Adipose tissue (tissue), 3 donors: ENCODE measurements around the gene PROSER2. TPM values are rescaled to one million over a fixed set of nuclear protein-coding genes. Genes with fewer than 3 reads are reported as not detected.
"Not testable (repeated sequence)": the region's sequence is repeated elsewhere in the genome, so short reads cannot be mapped to it uniquely, and the experiment has no call there.

Source experiments
- H3K27ac ChIP-seq: one replicate; pipeline ENCODE4 v1.5.1; 2013; ENCODE audit warnings: low read depth, low read length
- WGBS, 3 donors: extraction: QIAGEN DNeasy Blood & Tissue Kit; methylation state at CpG; one replicate each; pipeline ENCODE4 v1.1.7; 2013; 5-methylcytosine and 5-hydroxymethylcytosine counted together
- polyA plus RNA-seq, 3 donors: library from polyadenylated mRNA; stranded (reverse); fragments of 200-250 nt; gene quantifications; one replicate each; pipeline ENCODE4 v1.2.3, GENCODE V29; 2013
- donor health status: healthy with polysubstance abuse.
- donor health status: Bipolar disorder and iron deficiency.
- donor health status: healthy.

Gene PROSER2
- polyA plus RNA-seq, 3 donors = 2.8 to 5.6 (median 4.2) TPM

DNA sequence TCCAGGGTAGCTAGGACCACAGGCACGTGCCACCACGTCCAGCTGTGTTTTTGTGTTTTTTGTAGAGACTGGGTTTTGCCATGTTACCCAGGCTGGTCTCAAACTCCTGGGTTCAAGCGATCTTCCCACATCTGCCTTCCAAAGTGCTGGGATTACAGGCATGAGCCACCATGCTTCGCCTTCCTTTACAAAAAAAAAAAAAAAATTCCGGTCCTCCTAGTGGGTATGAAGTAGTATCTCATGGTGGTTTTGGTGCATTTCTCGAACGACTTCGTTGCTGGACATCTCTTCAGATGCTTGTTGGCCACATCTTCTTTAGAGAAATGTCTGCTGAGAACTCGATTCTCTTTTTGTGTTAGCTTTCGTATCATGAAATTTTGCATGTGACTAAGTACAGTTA lies 3.9 kb downstream of the PROSER2 start:
- WGBS, 3 donors = 89 to 93% (median 91%) methylated on average over 10 of the region's 10 CpGs
- H3K27ac ChIP-seq = no peak overlapping the region

DNA sequence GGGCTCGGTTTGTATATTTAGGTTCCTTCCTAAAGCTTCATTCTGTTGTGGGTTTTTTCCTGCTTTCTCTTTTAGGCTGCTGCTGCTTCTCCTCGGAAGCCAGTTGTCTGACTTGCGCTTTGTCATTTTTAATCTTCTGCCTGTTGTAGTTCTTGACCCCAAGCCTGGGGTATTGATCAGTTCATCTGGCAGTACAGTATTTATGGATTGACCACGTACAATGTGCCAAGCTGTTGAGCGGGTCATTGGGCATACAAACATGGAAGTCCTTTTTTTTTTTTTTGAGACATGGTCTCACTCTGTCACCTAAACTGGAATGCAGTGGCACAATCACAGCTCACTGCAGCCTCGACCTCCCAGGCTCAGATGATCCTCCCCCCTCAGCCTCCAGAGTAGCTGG lies 4.3 kb downstream of the PROSER2 start:
- H3K27ac ChIP-seq = no peak overlapping the region
- 84 to 91% (median 90%) methylated on average over 6 of the region's 6 CpGs for WGBS, 3 donors

DNA sequence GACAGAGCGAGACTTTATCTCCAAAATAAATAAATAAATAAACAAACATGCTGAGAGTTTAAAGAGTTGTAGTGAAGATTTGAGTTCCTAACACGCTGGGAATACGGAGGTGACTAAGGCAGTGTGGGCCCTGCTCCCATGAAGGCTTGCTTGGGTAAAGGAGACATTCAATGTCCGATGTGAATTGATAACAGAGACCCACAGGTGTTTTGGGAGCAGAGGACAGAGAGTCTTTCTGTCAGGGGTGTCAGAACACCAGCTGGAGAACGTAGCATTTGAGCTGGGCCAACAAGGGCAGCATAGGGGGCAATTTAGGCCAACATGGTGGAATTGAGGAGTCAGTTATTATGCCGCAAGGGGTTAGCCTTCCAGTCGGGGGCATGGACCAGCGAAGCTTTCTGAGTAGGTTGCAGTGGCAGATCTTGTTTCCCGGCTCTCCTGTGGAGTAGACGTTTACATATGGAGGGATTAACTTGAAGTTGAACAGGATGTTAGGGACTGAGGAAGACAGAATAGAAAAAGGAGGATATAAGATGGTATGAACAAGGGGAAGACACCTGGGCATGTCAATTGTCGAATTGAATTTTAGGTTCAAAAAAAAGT lies 5.6 kb downstream of the PROSER2 start:
- WGBS, 3 donors = 88 to 92% (median 89%) methylated on average over 11 of the region's 11 CpGs
- H3K27ac ChIP-seq = no peak overlapping the region

DNA sequence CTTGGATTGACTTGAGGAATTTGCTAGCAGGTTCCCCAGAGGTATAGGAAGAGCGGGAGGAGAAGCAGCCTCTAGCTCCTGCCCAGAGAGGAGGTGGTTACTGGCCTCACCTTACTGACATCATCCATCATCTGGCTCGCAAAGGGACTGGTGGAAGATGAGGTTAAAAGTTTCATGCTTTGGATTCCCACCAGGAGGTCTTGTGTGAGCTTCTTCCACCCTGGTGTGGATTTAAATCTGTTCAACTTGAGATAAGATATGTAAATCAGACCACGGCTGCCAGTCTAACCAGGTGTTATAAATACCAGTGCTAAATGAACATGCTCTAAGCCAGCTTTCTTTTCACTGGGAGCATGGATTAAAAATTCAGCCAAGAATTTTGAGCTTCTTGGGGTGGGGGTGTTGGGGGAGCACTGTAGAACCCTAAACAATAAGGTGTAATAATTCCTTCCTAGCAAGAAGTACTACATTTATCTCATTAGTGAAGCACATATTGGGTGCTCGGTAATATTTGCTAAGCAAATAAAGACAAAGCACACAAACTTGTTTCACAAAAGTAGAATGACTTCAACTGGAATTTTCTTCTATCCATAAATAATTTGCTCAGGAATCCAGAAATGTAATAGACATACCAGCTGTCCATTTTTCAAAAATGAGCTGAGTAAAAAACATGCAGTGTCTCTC lies 7.8 kb downstream of the PROSER2 start:
- 37 to 85% (median 81%) methylated on average over 4 of the region's 4 CpGs for WGBS, 3 donors
- H3K27ac ChIP-seq = no peak overlapping the region

DNA sequence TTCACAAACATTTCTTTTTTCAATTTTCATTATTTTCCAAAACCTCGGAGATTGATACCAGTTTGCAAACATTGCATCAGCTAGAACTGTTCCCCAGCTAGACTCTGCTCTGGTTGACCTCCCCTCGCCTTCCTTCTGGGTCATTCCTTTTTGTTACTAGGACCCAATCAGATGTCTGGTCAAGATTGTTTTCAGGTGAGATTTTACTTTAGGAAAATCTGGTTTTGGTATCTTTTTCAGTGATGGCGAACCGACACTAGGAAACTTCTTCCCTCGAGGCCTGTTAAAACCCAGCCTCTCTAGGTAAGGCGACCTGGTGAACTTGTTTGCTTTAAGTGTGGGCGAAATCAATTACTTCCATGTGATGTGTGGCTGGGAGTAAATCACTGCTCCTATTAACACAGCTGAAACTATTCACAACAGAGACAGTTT lies 8.4 kb downstream of the PROSER2 start:
- H3K27ac ChIP-seq = no peak overlapping the region
- WGBS, 3 donors = 33 to 82% (median 77%) methylated on average over 7 of the region's 7 CpGs

DNA sequence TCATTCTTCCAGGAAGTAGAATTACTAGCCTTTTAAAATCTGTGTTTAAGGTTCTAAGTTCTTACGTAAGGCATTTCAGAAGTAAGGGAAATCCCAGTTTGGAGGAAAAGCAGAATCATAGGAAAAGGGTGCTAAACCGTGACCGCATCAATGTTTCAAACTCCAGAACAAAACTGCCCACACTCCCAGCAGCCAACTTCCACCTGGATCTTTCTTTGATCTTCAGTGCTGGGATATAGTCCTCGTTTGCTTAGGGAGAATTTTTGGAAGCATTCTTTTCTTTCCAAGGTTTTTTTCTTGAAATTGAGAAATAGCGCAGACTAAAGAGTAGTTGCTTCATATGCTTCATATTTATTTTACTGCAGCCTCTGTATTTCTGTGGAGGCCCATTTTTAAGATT lies 8.9 kb downstream of the PROSER2 start:
- no peak overlapping the region for H3K27ac ChIP-seq

DNA sequence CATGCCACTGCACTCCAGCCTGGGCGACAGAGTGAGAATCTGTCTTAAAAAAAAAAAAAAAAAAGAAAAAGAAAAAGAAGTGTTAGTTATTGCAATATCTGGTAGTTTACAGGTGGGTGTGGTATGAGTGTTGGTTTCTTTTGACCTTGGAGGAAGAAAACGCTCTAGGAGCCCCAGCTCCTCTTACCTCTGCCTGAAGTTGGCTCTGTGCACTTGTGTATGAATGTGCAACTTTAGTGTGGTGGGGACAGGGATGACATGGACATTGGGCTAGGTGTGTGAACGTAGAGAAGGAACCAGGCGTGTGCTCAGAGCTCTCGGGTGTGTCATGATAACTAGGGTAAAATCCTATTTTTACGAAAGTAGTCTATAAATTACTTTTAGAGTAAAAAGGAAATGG lies 11.9 kb downstream of the PROSER2 start:
- WGBS, 3 donors = 71 to 84% (median 74%) methylated on average over 6 of the region's 6 CpGs
- no peak overlapping the region for H3K27ac ChIP-seq

More for the DNA sequence above, 8.9 kb downstream of the PROSER2 start:
- 40 to 59% (median 57%) methylated on average over 5 of the region's 5 CpGs for WGBS, 3 donors

DNA sequence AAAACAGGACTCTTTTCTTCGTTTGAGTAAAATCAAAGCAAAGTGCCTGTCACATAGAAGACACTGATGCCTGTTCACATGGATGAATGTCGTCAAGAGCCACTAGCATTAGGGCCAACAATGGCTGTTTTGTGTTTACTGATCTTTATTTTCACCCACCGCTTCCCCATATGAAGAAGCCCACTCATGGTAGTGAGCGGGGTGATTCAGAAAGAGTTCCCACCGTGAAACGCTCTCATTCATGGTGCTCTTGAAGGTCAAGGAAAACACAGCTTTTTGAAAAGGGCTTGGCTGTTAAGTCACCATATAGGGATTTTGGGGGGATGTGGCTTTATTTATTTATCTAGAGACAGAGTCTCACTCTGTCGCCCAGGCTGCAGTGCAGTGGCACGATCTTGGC lies 12.5 kb downstream of the PROSER2 start:
- no peak overlapping the region for H3K27ac ChIP-seq
- WGBS, 3 donors = 92 to 94% (median 92%) methylated on average over 8 of the region's 8 CpGs

DNA sequence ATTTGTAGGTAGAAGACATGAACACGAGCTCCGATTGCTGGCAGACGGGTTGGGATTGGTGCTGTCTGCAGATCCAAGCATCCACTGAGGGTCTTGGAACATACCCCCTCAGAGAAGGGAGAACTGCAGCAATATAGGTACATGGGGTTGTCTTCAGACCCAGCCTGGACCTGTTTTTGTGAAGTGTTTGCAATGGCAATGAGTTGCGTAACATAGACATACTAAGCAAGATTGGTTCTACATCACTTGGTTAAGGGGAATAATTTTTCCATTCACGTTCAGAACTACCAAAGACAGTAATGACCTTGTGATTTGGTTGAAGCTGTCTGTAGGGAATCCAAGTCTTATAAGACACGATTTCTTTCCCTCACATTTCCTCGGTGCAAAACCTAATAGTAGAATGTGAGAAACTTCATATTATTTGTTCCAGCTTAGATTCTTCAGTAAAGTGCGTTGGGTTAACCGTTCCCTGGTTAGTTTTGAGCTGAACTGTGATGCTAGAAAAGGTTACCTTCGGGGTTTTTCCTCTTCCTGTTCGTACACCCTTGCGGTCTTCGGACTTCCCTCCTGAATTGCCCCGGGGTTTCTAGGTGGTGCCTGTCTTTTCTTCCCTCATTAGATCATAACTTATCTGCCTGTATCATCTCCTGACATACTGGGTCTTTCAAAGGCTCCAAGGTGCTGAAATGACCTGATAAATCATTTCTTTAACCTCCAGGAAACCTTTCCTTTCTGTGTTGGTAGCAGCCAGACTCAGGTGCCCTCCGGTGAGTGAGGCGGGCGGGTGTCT lies 14.4 kb downstream of the PROSER2 start:
- 77 to 85% (median 80%) methylated on average over 17 of the region's 17 CpGs for WGBS, 3 donors
- H3K27ac ChIP-seq = no peak overlapping the region

DNA sequence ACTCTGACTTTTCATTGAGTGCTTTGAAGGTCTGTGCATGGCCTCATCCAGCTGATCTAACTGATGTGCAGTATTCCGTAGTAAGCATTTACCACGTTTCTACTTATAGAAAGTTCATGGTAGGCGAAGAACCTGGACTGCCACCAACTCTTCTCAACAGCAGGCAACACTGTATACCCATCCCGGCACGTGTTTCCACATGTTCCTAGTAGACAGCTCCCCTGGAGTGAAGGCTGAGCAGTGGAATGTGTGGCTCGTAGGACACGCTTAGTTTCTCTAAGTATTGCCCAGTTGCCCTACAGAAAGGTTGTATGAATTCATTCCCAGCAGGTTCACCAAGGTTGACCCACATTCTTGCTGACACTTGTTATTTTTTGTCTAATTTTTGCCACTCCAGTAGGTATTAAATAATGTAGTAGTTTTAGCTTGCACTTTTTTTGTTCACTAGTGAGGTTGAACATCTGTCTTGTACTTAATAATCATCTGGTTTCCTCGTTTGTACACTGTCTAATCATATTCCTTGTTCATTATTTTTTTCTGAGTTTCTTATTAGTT lies 15.2 kb downstream of the PROSER2 start:
- 89 to 93% (median 90%) methylated on average over 8 of the region's 8 CpGs for WGBS, 3 donors
- H3K27ac ChIP-seq = no peak overlapping the region

DNA sequence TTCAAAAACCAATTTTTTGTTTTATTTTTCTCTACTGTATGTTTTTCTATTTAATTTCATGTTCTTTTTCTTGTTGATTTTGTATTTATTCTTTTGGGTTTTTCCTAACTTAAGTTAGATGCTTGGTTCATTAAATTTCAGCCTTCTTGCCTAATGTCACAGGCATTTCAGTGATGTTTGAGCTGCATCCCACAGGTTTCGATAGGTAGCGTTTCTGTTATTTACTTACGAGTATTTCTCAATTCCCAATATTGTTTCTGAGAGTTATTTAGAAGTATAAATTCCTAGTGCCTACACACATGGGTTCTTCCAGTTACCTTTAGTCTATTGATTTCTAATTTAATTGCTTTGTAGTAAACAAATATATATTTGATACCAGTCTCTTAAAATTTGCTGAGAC lies 18.2 kb downstream of the PROSER2 start:
- 86 to 95% (median 90%) methylated on average over 3 of the region's 3 CpGs for WGBS, 3 donors
- H3K27ac ChIP-seq = no peak overlapping the region

DNA sequence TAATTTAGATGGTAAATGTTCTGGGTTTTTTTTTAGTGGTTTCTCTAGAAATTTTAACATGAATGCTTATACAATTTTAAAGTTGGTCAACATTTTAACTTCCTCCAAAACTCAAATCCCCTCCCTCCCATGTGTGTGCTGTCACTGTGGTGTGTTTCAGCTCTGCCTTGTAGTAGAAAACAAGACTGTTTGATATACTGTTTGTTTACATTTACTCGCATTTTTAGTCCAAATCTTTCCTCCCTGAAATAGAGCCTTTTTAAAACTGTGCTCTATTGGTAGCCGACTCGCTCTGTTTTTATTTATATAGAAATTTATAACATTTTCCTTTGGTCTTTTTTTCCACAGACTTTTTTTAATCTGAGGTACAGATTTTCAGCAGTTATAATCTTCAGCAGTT lies 19.3 kb downstream of the PROSER2 start:
- no peak overlapping the region for H3K27ac ChIP-seq
- 74 to 83% (median 81%) methylated on average over 3 of the region's 3 CpGs for WGBS, 3 donors

DNA sequence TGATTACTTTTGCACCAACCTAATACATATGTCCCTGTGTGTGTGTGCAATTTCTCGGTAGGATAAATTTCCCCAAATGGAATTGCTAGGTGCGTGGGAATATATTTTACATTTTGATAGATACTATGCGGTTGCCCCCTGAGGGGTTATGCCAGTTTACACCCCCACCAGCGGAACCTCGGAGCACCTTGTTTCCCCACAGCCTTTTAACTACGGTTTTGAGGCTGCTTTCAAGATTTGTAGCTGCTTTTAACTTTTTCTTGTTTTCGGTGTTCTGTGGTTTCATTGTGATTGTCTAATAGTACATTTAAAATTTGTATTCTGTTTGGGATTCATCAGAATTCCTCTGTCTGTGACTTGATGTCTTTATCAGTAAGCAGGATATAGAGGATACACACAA lies 22.0 kb downstream of the PROSER2 start:
- H3K27ac ChIP-seq = no peak overlapping the region
- WGBS, 3 donors = 80 to 91% (median 83%) methylated on average over 7 of the region's 7 CpGs

DNA sequence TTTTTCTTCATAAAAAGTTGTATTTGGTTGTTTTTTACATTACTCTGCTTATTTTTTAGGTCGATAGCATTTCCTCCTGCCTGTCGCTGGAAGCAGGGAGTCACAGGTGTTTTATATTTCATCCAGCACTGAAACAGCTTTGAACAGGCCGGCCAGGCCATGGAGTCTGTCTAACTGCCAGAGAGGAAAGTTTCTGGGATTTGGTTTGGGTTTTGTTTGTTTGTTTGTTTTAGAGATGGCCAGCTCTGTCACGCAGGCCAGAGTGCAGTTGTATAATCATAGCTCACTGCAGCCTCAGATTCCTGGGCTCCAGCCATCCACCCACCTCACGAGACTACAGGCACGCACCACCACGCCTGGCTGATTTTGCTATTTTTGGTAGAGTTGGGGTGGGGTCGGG lies 23.4 kb downstream of the PROSER2 start:
- WGBS, 3 donors = 76 to 84% (median 77%) methylated on average over 8 of the region's 8 CpGs
- no peak overlapping the region for H3K27ac ChIP-seq

DNA sequence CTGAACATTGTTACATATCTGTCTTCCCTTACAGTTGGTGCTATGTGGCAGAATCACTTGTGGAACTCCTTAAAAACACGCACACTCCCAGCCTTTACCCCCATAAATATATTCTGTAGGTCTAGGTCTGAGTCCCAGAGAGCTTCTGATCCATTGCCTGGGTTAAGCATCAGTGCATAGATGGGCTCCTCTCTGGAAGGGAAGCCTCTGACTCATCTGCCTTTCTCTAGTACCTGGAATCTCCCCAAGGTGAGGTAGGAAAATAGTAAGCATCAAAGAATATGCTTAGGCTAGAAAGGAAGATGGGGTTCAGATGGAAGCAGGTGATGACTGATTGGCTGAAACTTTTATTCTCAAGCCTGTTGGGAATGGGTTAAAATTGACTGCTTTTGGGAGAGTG lies 26.1 kb downstream of the PROSER2 start:
- 82 to 91% (median 88%) methylated on average over 1 of the region's 1 CpG for WGBS, 3 donors

DNA sequence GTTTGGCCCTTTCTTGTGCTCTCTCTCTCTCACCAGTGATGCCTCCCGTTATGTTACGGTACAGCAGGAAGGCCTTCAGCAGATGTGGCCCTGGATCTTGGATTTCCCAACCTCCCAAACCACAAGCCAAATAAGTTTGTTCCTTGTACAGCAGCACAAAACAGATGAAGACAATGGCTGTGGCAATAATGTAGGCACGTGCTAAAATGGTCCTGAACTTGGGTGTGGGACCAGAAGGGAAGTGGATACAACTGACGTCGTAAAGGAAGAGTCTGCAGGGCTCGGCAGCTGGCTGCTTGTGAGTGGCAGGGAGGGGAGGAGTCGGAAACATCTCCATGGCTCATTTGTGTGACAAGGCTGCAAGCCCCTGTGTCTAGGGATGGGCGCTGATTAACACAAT lies 26.8 kb downstream of the PROSER2 start:
- WGBS, 3 donors = 51 to 88% (median 53%) methylated on average over 8 of the region's 8 CpGs
- H3K27ac ChIP-seq = no peak overlapping the region

More for the DNA sequence above, 26.1 kb downstream of the PROSER2 start:
- no peak overlapping the region for H3K27ac ChIP-seq

DNA sequence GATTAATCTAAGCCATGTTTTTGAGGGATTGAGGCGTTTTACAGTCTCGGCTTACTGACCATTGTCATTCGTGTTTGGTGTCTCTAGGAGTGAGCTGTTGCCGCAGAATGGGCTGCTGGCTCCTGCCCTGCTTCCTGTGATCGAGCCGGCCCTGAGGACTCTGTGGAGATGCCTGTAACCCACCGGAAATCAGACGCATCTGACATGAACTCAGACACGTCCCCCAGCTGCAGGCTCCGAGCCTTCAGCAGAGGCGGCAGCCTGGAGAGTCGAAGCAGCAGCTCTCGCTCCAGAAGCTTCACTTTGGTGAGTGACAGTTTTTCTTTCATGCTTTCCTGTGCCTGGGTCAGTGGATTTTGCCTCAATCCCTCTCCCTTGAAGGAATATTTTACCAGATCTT lies 28.8 kb downstream of the PROSER2 start:
- H3K27ac ChIP-seq = no peak overlapping the region
- 88 to 91% (median 88%) methylated on average over 13 of the region's 13 CpGs for WGBS, 3 donors

DNA sequence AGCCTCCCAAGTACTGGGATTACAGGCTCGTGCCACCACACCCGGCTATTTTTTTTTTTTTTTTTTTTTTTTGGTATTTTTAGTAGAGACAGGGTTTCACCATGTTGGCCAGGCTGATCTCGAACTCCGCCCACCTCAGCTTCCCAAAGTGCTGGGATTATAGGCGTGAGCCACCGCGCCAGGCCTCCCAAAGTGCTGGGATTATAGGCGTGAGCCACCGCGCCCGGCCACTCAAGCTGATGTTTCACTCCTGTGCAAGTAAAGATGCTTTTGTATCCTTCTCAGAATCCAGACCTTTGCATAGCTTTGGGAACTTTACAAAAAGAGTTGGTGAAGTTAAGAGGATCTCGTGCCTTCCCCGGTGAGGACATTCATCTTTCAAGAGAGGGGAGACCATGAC lies 29.5 kb downstream of the PROSER2 start:
- 95 to 98% (median 96%) methylated on average over 13 of the region's 13 CpGs for WGBS, 3 donors
- not testable (repeated sequence) for H3K27ac ChIP-seq

DNA sequence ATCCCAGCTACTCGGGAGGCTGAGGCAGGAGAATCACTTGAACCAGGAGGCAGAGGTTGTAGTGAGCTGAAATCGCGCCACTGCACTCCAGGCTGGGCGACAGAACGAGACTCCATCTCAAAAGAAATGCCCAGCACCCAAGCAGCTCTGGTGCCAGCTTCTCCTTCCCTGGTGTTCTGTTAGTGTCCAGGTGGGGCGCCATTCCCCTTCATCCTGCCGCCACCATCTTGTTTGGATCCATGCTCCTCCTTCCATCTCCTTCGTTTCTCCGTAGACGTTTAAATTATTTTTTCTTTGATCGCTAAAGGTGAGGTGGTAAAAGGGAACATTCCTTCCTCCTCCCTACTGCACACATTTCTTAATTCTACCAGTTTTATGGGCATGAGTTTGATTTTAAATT lies 30.3 kb downstream of the PROSER2 start:
- no peak overlapping the region for H3K27ac ChIP-seq
- 93 to 95% (median 94%) methylated on average over 11 of the region's 11 CpGs for WGBS, 3 donors
